ENCODE data around the gene ENPP1. TPM values are rescaled to one million over a fixed set of nuclear protein-coding genes. Genes with fewer than 3 reads are reported as not detected.

Gene ENPP1
- total RNA-seq, 2 experiments from 2014 or later = 0.34 TPM; not detected in 1

DNA sequence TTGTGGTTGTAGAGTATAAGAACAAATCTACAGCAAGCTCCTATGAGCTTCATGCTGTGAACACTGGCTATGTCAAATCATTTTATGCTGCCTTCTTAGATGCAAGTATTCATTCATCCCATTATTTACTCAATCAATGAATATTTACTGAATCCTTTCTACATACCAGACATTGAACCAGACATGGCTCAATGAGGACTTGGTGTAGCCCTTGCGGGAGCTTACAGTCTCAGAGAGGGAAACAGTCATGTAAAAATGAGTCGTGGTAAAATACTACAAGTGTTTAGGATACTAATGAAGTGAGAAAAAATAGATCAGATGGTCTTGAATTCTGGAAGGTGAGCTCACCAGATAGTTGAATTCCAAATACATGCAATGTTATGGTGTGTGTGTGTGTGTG is 44.8 kb upstream of the ENPP1 start:
- no peak overlapping the region for H2AFZ ChIP-seq (ENCODE audit: low read length)
- no peak for DNase-seq (ENCODE audit: low spot score)
- H3K9me3 ChIP-seq (ENCODE audit: low read length) = no peaks in the 10 kb centered on the region
- no TSS peak for BruUV-seq (replicated peaks)
- no peaks in the 10 kb centered on the region for H3K79me2 ChIP-seq (ENCODE audit: insufficient read depth, low read depth, low read length)
- H3K4me3 ChIP-seq (ENCODE audit: low read depth, low read length, poor library complexity, severe bottlenecking) = no peak overlapping the region
- H3K4me1 ChIP-seq (ENCODE audit: insufficient read depth, low read length, poor library complexity, severe bottlenecking) = no peaks in the 10 kb centered on the region
- no peak overlapping the region for H3K4me2 ChIP-seq (ENCODE audit: low read length)
- H4K20me1 ChIP-seq (ENCODE audit: insufficient read depth, low read length) = no peaks in the 10 kb centered on the region
- TF ChIP-seq, protein P1, sequence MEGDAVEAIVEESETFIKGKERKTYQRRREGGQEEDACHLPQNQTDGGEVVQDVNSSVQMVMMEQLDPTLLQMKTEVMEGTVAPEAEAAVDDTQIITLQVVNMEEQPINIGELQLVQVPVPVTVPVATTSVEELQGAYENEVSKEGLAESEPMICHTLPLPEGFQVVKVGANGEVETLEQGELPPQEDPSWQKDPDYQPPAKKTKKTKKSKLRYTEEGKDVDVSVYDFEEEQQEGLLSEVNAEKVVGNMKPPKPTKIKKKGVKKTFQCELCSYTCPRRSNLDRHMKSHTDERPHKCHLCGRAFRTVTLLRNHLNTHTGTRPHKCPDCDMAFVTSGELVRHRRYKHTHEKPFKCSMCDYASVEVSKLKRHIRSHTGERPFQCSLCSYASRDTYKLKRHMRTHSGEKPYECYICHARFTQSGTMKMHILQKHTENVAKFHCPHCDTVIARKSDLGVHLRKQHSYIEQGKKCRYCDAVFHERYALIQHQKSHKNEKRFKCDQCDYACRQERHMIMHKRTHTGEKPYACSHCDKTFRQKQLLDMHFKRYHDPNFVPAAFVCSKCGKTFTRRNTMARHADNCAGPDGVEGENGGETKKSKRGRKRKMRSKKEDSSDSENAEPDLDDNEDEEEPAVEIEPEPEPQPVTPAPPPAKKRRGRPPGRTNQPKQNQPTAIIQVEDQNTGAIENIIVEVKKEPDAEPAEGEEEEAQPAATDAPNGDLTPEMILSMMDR (conservative IDR thresholded peaks at IDR 0.05; ENCODE audit: low read length) = no peak
- TF ChIP-seq EZH2phosphoT487 (IDR thresholded peaks at IDR 0.05; ENCODE audit: borderline replicate concordance, low read depth, low read length) = no peak
- H3K9me2 ChIP-seq (ENCODE audit: insufficient read depth, low read length) = no peaks in the 10 kb centered on the region
- ChIA-PET POLR2A (interaction anchor here (0.7 kb wide), 1 partner anchor 1088 kb away, joined by 3 read pairs; no protein-coding TSS in a partner anchor), CTCF (ENCODE audit: unreplicated experiment) (no interaction called here)
- intact Hi-C loops (cut with micrococcal nuclease; ENCODE audit: unreplicated experiment) = no loop called here
- H3K36me3 ChIP-seq (ENCODE audit: insufficient read depth, low read length) = no peaks in the 10 kb centered on the region
- H3K27ac ChIP-seq (ENCODE audit: low read depth, low read length, poor library complexity, severe bottlenecking) = no peak overlapping the region

DNA sequence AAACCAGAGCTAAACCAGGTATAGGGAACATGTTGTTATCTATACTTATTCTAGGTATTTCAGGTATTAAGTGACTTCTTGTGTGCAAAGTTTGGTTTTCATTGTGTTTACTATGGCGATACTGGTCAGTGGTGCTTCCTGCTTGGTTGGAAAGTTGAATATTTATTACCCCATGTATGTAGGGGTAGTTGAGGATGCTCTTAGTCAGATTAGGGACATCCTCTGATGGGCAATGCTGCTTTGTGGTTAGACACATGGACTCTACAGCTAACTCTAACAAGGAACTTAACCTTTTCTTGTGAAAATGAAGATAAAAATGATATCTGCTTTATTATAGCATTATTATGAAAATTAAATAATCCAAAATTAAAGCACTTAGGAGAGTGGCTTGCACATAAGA is 44.1 kb upstream of the ENPP1 start:
- no TSS peak for BruUV-seq (replicated peaks)
- ChIA-PET POLR2A (interaction anchor here (0.6 kb wide), 1 partner anchor 420 kb away, joined by 3 read pairs; no protein-coding TSS in a partner anchor), CTCF (ENCODE audit: unreplicated experiment) (no interaction called here)
- Histone ChIP-seq H3K9me2 (ENCODE audit: insufficient read depth, low read length) (no peaks in the 10 kb centered on the region), H3K9me3 (ENCODE audit: low read length) (no peaks in the 10 kb centered on the region), H3K36me3 (ENCODE audit: insufficient read depth, low read length) (no peaks in the 10 kb centered on the region), H3K4me2 (ENCODE audit: low read length) (no peak overlapping the region), H3K4me3 (ENCODE audit: low read depth, low read length, poor library complexity, severe bottlenecking) (no peak overlapping the region), H2AFZ (ENCODE audit: low read length) (no peak overlapping the region), H3K27ac (ENCODE audit: low read depth, low read length, poor library complexity, severe bottlenecking) (no peak overlapping the region), H4K20me1 (ENCODE audit: insufficient read depth, low read length) (no peaks in the 10 kb centered on the region), H3K79me2 (ENCODE audit: insufficient read depth, low read depth, low read length) (no peaks in the 10 kb centered on the region), H3K4me1 (ENCODE audit: insufficient read depth, low read length, poor library complexity, severe bottlenecking) (no peaks in the 10 kb centered on the region)
- TF ChIP-seq EZH2phosphoT487 (IDR thresholded peaks at IDR 0.05; ENCODE audit: borderline replicate concordance, low read depth, low read length) = no peak
- TF ChIP-seq, protein P1 (conservative IDR thresholded peaks at IDR 0.05; ENCODE audit: low read length) = no peak
- DNase-seq (ENCODE audit: low spot score) = no peak
- intact Hi-C loops (cut with micrococcal nuclease; ENCODE audit: unreplicated experiment) = no loop called here

DNA sequence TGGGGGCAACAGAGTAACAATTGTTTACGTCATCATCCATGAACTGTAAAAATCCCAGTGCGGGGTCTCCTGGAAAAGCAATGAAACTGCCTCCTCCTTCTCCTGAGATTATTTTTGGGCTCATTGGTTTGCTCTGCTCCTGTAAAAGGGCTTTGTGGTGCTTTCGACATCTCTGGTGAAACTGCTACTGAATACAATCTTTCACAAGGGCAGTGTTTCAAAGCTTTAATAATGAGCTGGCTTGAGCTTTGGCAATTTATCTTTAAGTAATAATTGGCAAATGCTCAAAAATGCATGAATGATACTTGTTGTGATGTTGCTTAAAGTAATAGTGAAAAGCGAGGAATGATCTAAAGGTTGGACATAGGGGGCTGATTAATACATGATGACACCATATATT is 43.5 kb upstream of the ENPP1 start:
- Histone ChIP-seq H2AFZ (ENCODE audit: low read length) (no peak overlapping the region), H3K4me1 (ENCODE audit: insufficient read depth, low read length, poor library complexity, severe bottlenecking) (no peaks in the 10 kb centered on the region), H3K9me2 (ENCODE audit: insufficient read depth, low read length) (no peaks in the 10 kb centered on the region), H3K4me2 (ENCODE audit: low read length) (no peak overlapping the region), H3K36me3 (ENCODE audit: insufficient read depth, low read length) (no peaks in the 10 kb centered on the region), H3K79me2 (ENCODE audit: insufficient read depth, low read depth, low read length) (no peaks in the 10 kb centered on the region), H3K27ac (ENCODE audit: low read depth, low read length, poor library complexity, severe bottlenecking) (no peak overlapping the region), H3K4me3 (ENCODE audit: low read depth, low read length, poor library complexity, severe bottlenecking) (no peak overlapping the region), H3K9me3 (ENCODE audit: low read length) (no peaks in the 10 kb centered on the region), H4K20me1 (ENCODE audit: insufficient read depth, low read length) (no peaks in the 10 kb centered on the region)
- TF ChIP-seq, protein P1 (conservative IDR thresholded peaks at IDR 0.05; ENCODE audit: low read length) = no peak
- no peak for TF ChIP-seq EZH2phosphoT487 (IDR thresholded peaks at IDR 0.05; ENCODE audit: borderline replicate concordance, low read depth, low read length)
- no TSS peak for BruUV-seq (replicated peaks)
- ChIA-PET CTCF (ENCODE audit: unreplicated experiment) (no interaction called here), POLR2A (no interaction called here)
- intact Hi-C loops (cut with micrococcal nuclease; ENCODE audit: unreplicated experiment) = no loop called here
- no peak for DNase-seq (ENCODE audit: low spot score)

Measured in OCI-LY7 (cell line).